GDM1 (cell line): ENCODE data around the gene XKR8.

Experiments
- DNase-seq: peaks from one replicate; lab custom pipeline; 2025; lab: John Stamatoyannopoulos, UW

Gene XKR8

GRCh38 chr1:27959792-27960603, at the start of gene XKR8:
TSS of gene XKR8 (plus strand) at chr1:27959973. CDS start at chr1:27960070, 97 bp downstream.
- DNase-seq = peak; percentile 82

GRCh38 chr1:27912429-27912828, 47.3 kb upstream of the XKR8 start:
- no peak for DNase-seq

GRCh38 chr1:27915082-27915575, 44.6 kb upstream of the XKR8 start:
- DNase-seq = no peak

- DNase-seq = no peak
Observed at GRCh38 chr1:27922272-27922671, 37.5 kb upstream of the XKR8 start.

GRCh38 chr1:27928216-27928954, 31.4 kb upstream of the XKR8 start:
- no peak for DNase-seq

- no peak for DNase-seq
Observed at GRCh38 chr1:27931184-27931583, 28.6 kb upstream of the XKR8 start.

GRCh38 chr1:27931759-27932158, 28.0 kb upstream of the XKR8 start:
- peak; percentile 53 for DNase-seq

GRCh38 chr1:27934818-27935549, 24.8 kb upstream of the XKR8 start, which contains the start of gene SMPDL3B:
TSS of gene SMPDL3B (plus strand) at chr1:27935000. CDS start at chr1:27935184, 184 bp downstream.
- DNase-seq = peak; percentile 32

- DNase-seq = no peak
Observed at GRCh38 chr1:27935721-27936120, 24.1 kb upstream of the XKR8 start.

GRCh38 chr1:27936370-27936769, 23.4 kb upstream of the XKR8 start:
- no peak for DNase-seq

GRCh38 chr1:27937524-27937836, 22.3 kb upstream of the XKR8 start:
- DNase-seq = no peak

GRCh38 chr1:27938488-27938887, 21.3 kb upstream of the XKR8 start:
- no peak for DNase-seq

- DNase-seq = peak; percentile 44
Observed at GRCh38 chr1:27940297-27940696, 19.5 kb upstream of the XKR8 start.

GRCh38 chr1:27940870-27941560, 18.8 kb upstream of the XKR8 start:
- no peak for DNase-seq

- DNase-seq = no peak
Observed at GRCh38 chr1:27941671-27942540, 17.9 kb upstream of the XKR8 start.

- no peak for DNase-seq
Observed at GRCh38 chr1:27945020-27945419, 14.8 kb upstream of the XKR8 start.

- no peak for DNase-seq
Observed at GRCh38 chr1:27949027-27949426, 10.7 kb upstream of the XKR8 start.

GRCh38 chr1:27951396-27951795, 8.4 kb upstream of the XKR8 start:
- DNase-seq = no peak

GRCh38 chr1:27952147-27952546, 7.6 kb upstream of the XKR8 start:
- no peak for DNase-seq

- no peak for DNase-seq
Observed at GRCh38 chr1:27954186-27954585, 5.6 kb upstream of the XKR8 start.

- no peak for DNase-seq
Observed at GRCh38 chr1:27955076-27955475, 4.7 kb upstream of the XKR8 start.
